ENCODE measurements around the gene OTULINL. TPM values are rescaled to one million over a fixed set of nuclear protein-coding genes. Genes with fewer than 3 reads are reported as not detected.

The OTULINL gene
- polyA plus RNA-seq, 4 donors, result 10.4 to 40.7 (median 14.7) TPM

GRCh38 chr5:14597080-14597479 is 15.5 kb downstream of the OTULINL start:
- no peak for DNase-seq (ENCODE audit: low read depth in 4 of 4, low spot score in 3 of 4)

GRCh38 chr5:14598225-14598624 is 16.6 kb downstream of the OTULINL start:
- DNase-seq (ENCODE audit: low read depth in 4 of 4, low spot score in 3 of 4), result no peak

- no peak for DNase-seq (ENCODE audit: low read depth in 4 of 4, low spot score in 3 of 4)
Observed at GRCh38 chr5:14599476-14600127, 18.0 kb downstream of the OTULINL start.

GRCh38 chr5:14600846-14601245 is 19.3 kb downstream of the OTULINL start:
- no peak for DNase-seq (ENCODE audit: low read depth in 4 of 4, low spot score in 3 of 4)

GRCh38 chr5:14603141-14603540 is 21.5 kb downstream of the OTULINL start:
- DNase-seq (ENCODE audit: low read depth in 4 of 4, low spot score in 3 of 4), result no peak

GRCh38 chr5:14607104-14607503 is 25.5 kb downstream of the OTULINL start:
- no peak for DNase-seq (ENCODE audit: low read depth in 4 of 4, low spot score in 3 of 4)

- DNase-seq (ENCODE audit: low read depth in 4 of 4, low spot score in 3 of 4), result no peak
Observed at GRCh38 chr5:14608169-14608568, 26.6 kb downstream of the OTULINL start.

GRCh38 chr5:14611737-14612136 is 30.1 kb downstream of the OTULINL start:
- no peak for DNase-seq (ENCODE audit: low read depth in 4 of 4, low spot score in 3 of 4)

- no peak for DNase-seq (ENCODE audit: low read depth in 4 of 4, low spot score in 3 of 4)
Observed at GRCh38 chr5:14614490-14614889, 32.9 kb downstream of the OTULINL start.

GRCh38 chr5:14615365-14615764 is 33.8 kb downstream of the OTULINL start:
- DNase-seq (ENCODE audit: low read depth in 4 of 4, low spot score in 3 of 4), result no peak

- no peak for DNase-seq (ENCODE audit: low read depth in 4 of 4, low spot score in 3 of 4)
Observed at GRCh38 chr5:14617441-14617840, 35.8 kb downstream of the OTULINL start.

- DNase-seq (ENCODE audit: low read depth in 4 of 4, low spot score in 3 of 4), result no peak
Observed at GRCh38 chr5:14627270-14627669, 45.7 kb downstream of the OTULINL start.

- DNase-seq (ENCODE audit: low read depth in 4 of 4, low spot score in 3 of 4), result peak; percentile 10 to 30 (median 20)
Observed at GRCh38 chr5:14628346-14628745, 46.8 kb downstream of the OTULINL start.

- DNase-seq (ENCODE audit: low read depth in 4 of 4, low spot score in 3 of 4), result no peak
Observed at GRCh38 chr5:14630671-14631070, 49.1 kb downstream of the OTULINL start.

- DNase-seq (ENCODE audit: low read depth in 4 of 4, low spot score in 3 of 4), result no peak
Observed at GRCh38 chr5:14635656-14636055, 54.1 kb downstream of the OTULINL start.

GRCh38 chr5:14640765-14641164 is 59.2 kb downstream of the OTULINL start:
- DNase-seq (ENCODE audit: low read depth in 4 of 4, low spot score in 3 of 4), result no peak

GRCh38 chr5:14644623-14645237 is 63.1 kb downstream of the OTULINL start:
- DNase-seq (ENCODE audit: low read depth in 4 of 4, low spot score in 3 of 4), result no peak

GRCh38 chr5:14650052-14650451 is 68.5 kb downstream of the OTULINL start:
- DNase-seq (ENCODE audit: low read depth in 4 of 4, low spot score in 3 of 4), result no peak

GRCh38 chr5:14655146-14655741 is 73.7 kb downstream of the OTULINL start:
- no peak for DNase-seq (ENCODE audit: low read depth in 4 of 4, low spot score in 3 of 4)

- DNase-seq (ENCODE audit: low read depth in 4 of 4, low spot score in 3 of 4), result no peak
Observed at GRCh38 chr5:14656898-14657297, 75.3 kb downstream of the OTULINL start.

- DNase-seq (ENCODE audit: low read depth in 4 of 4, low spot score in 3 of 4), result no peak
Observed at GRCh38 chr5:14659821-14660607, 78.4 kb downstream of the OTULINL start.

Data from left renal pelvis (tissue), 4 donors.